ENCODE measurements around the gene TMEM178A.

Gene TMEM178A

DNA sequence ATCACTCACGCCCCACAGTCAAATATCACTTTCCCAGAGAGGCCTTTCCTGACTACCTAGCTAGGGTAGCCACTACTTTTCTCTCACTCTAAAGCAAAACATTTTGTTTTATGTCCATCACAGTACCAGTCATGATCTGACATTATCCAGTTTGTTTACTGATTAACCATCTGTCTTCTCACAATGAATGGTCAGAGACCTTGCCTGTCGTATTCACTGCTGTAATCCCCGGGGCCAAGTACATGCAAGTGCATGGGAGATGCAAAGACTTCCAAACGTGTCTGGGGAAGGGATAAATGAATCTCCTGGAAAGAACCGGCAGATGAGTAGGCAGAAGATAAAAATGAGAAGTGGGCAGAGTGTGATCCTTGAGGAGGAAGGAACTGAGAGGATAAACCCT lies 73.7 kb downstream of the TMEM178A start:
- DNase-seq, result no peak
- no peak overlapping the region for H3K27ac Mint-ChIP-seq
- no peak for ATAC-seq

DNA sequence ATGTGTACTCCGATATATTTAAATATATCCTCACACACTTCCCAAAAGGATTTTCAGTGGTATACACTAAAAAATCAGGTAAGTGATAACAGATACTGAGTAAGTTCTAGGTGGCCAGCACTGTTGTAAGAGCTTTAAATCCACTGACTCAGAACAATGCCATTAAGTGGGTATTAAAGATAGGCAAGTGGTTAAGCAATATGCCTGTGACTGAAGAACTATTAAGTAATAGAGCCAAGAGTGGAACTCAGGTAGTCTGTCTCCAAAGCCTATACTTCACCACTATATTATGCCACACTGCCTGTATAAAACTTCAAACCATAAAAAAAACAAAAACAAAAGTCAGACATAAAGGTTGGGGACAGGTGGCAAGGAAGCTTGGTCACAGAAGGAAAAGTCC lies 76.2 kb downstream of the TMEM178A start:
- ATAC-seq (no peak), DNase-seq (no peak)
- no peaks in the 10 kb centered on the region for H3K9me3 Mint-ChIP-seq
- peaks cover 61% of the 10 kb centered on the region for H3K36me3 Mint-ChIP-seq (ENCODE audit: low read depth)
- H3K27me3 Mint-ChIP-seq, result no peaks in the 10 kb centered on the region
- peaks cover 5% of the 10 kb centered on the region for H3K4me1 Mint-ChIP-seq
- no peak overlapping the region for H3K4me3 Mint-ChIP-seq
- H3K27ac Mint-ChIP-seq, result no peak overlapping the region

More for the DNA sequence above, 73.7 kb downstream of the TMEM178A start:
- Mint-ChIP-seq H3K9me3 (no peaks in the 10 kb centered on the region), H3K4me1 (peaks cover 15% of the 10 kb centered on the region), H3K4me3 (no peak overlapping the region), H3K27me3 (no peaks in the 10 kb centered on the region), H3K36me3 (ENCODE audit: low read depth) (peaks cover 69% of the 10 kb centered on the region)

DNA sequence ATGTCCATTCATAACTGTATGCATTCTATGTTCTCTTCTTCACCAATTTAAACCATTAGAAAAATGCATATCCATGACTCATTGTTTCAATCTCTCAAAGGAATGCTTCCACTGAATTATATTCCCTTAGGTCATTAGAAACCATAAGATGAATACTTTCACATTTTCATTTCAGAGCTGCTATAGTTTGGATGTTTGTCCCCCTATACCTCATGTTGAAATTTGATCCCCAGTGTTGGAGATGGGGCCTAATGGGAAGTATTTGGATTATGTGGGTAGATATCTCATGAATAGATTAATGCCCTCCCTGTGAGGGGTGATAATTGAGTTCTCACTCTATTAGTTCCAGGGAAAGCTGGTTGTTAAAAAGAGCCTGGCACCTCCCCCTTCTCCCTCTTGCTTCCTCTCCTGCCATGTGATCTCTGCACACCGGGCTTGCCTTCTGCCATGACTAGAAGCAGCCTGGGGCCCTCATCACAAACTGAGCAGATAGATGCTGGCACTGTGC lies 77.6 kb downstream of the TMEM178A start:
- Mint-ChIP-seq H3K4me3 (no peak overlapping the region), H3K9me3 (no peaks in the 10 kb centered on the region), H3K27ac (no peak overlapping the region), H3K27me3 (no peaks in the 10 kb centered on the region), H3K4me1 (no peaks in the 10 kb centered on the region), H3K36me3 (ENCODE audit: low read depth) (peaks cover 54% of the 10 kb centered on the region)
- no peak for DNase-seq
- ATAC-seq, result no peak

DNA sequence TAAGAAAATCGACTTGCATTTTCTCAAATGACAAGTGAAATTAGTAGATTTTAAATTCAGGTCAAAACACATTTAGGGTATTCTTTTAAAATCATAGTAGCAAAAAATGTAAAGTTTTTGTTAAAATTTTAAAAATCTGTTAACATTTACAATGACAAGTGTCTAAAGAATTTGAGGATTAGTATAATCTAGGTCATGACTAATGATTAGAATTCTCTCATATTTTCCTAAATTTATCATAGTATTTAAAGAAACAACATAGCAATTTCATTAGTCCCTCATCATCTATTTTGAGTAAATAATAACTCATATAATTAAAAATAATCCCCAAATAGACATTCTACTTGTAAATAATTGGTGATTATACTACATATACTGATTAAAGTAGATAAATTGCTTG lies 89.7 kb downstream of the TMEM178A start:
- Mint-ChIP-seq H3K9me3 (no peaks in the 10 kb centered on the region), H3K27me3 (no peaks in the 10 kb centered on the region), H3K36me3 (ENCODE audit: low read depth) (peaks cover 70% of the 10 kb centered on the region), H3K4me3 (no peak overlapping the region), H3K4me1 (no peaks in the 10 kb centered on the region), H3K27ac (no peak overlapping the region)
- ATAC-seq (no peak), DNase-seq (no peak)

DNA sequence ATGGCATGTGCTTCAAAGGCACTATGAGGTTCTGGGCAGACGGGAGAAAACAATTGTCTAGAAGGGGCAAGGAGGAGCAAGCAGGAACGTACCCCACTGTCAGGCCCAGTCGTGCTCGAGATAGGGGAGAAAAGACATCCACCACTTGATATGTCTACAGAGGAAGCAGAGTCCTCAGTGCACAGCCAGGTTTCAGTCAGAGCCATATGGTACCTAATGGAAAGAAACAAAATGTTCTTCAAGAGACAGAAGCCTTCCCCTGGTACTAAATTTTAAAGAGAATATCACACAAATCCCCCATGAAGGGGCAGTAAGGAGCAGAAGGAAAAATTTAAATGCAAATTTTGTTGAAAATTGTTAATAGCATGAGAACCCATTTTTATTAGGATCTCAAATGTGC lies 91.4 kb downstream of the TMEM178A start:
- no peak overlapping the region for H3K27ac Mint-ChIP-seq
- H3K36me3 Mint-ChIP-seq (ENCODE audit: low read depth), result peaks cover 70% of the 10 kb centered on the region
- no peaks in the 10 kb centered on the region for H3K4me1 Mint-ChIP-seq
- ATAC-seq (no peak), DNase-seq (no peak)
- no peaks in the 10 kb centered on the region for H3K27me3 Mint-ChIP-seq
- H3K9me3 Mint-ChIP-seq, result no peaks in the 10 kb centered on the region
- H3K4me3 Mint-ChIP-seq, result no peak overlapping the region

DNA sequence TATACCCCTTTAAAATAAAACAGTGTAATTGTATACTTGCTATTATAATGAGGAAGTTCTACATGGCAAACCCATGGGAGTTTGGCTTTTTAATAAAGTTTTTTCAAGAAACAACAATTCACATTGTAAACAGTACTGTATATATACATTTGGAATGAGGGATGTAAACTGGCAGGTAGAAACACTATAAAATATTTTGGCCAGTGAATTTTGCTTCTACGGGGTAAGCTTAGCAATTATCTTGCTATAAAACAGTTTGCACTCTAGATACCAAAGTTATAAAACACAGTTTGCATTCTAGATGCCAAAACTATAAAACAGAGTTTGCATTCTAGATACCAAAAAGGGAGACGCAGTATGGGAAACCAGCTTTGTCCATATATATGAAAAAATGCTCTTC lies 96.7 kb downstream of the TMEM178A start:
- Mint-ChIP-seq H3K9me3 (no peaks in the 10 kb centered on the region), H3K4me1 (peaks cover 3% of the 10 kb centered on the region), H3K27me3 (no peaks in the 10 kb centered on the region), H3K4me3 (no peak overlapping the region), H3K36me3 (ENCODE audit: low read depth) (peaks cover 65% of the 10 kb centered on the region), H3K27ac (no peak overlapping the region)
- no peak for ATAC-seq
- DNase-seq, result no peak
